Type B pancreatic cell (in vitro differentiated cells): Measurements from ENCODE around the gene TRMT2A. TPM values are rescaled to one million over a fixed set of nuclear protein-coding genes. Genes with fewer than 3 reads are reported as not detected.
A peak's percentile ranks its signal among the peaks of the same experiment; 100 is the strongest.

Experiments
- DNase-seq: peaks from one replicate; pipeline ENCODE4 v3.0.0; 2021; ENCODE audit warnings: mixed read lengths; ENCODE audit not compliant: unreplicated experiment; ENCODE audit errors: extremely low spot score
- H3K27ac Mint-ChIP-seq: 2 replicates; pipeline ENCODE4 v1.8.0; 2021; ENCODE audit warnings: mild to moderate bottlenecking, mixed read lengths
- H3K27me3 Mint-ChIP-seq: 2 replicates; pipeline ENCODE4 v1.8.0; 2021; ENCODE audit warnings: mixed read lengths
- H3K36me3 Mint-ChIP-seq: 2 replicates; pipeline ENCODE4 v1.8.0; 2021; ENCODE audit warnings: mixed read lengths
- H3K4me1 Mint-ChIP-seq: one replicate; pipeline ENCODE4 v1.8.0; 2021; ENCODE audit warnings: mixed read lengths; ENCODE audit not compliant: unreplicated experiment
- H3K4me3 Mint-ChIP-seq: 2 replicates; pipeline ENCODE4 v1.8.0; 2021; ENCODE audit warnings: mild to moderate bottlenecking, mixed read lengths
- H3K9me3 Mint-ChIP-seq: 2 replicates; pipeline ENCODE4 v1.8.0; 2021; ENCODE audit warnings: mixed read lengths
- CTCF ChIP-seq: fragments of 200-600 bp; sonication (generic); conservative IDR thresholded peaks from 2 replicates; pipeline ENCODE4 v1.5.0; 2021; ENCODE audit warnings: antibody characterized with exemption, mild to moderate bottlenecking
- total RNA-seq: library from RNA; stranded (reverse); gene quantifications from 2 replicates; pipeline ENCODE4 v1.2.1, GENCODE V29; 2021; ENCODE audit warnings: low replicate concordance

TRMT2A gene
- total RNA-seq, 1 donor from 2014 or later, result 64.8 TPM

GRCh38 chr22:20135806-20136602, 19.0 kb upstream of the TRMT2A start:
- Mint-ChIP-seq H3K4me1 (peaks cover 9% of the 10 kb centered on the region), H3K36me3 (no peaks in the 10 kb centered on the region), H3K27me3 (no peaks in the 10 kb centered on the region), H3K27ac (no peak overlapping the region), H3K4me3 (no peak overlapping the region), H3K9me3 (no peaks in the 10 kb centered on the region)
- DNase-seq, result no peak
- no peak for TF ChIP-seq CTCF

GRCh38 chr22:20135265-20135664, 18.2 kb upstream of the TRMT2A start:
- H3K4me3 Mint-ChIP-seq, result no peak overlapping the region
- H3K27me3 Mint-ChIP-seq, result no peaks in the 10 kb centered on the region
- H3K4me1 Mint-ChIP-seq, result peaks cover 9% of the 10 kb centered on the region
- no peaks in the 10 kb centered on the region for H3K36me3 Mint-ChIP-seq
- no peaks in the 10 kb centered on the region for H3K9me3 Mint-ChIP-seq
- no peak for TF ChIP-seq CTCF
- no peak overlapping the region for H3K27ac Mint-ChIP-seq
- DNase-seq, result no peak

- TF ChIP-seq CTCF, result no peak
- no peaks in the 10 kb centered on the region for H3K36me3 Mint-ChIP-seq
- H3K4me3 Mint-ChIP-seq, result peak overlapping the region; percentile 81
- no peak overlapping the region for H3K27ac Mint-ChIP-seq
- peaks cover 9% of the 10 kb centered on the region for H3K4me1 Mint-ChIP-seq
- H3K9me3 Mint-ChIP-seq, result no peaks in the 10 kb centered on the region
- H3K27me3 Mint-ChIP-seq, result no peaks in the 10 kb centered on the region
- DNase-seq, result no peak
These were observed 17.0 kb upstream of the TRMT2A start for GRCh38 chr22:20133930-20134549.

- no peak overlapping the region for H3K27ac Mint-ChIP-seq
- H3K9me3 Mint-ChIP-seq, result no peaks in the 10 kb centered on the region
- H3K4me1 Mint-ChIP-seq, result peaks cover 9% of the 10 kb centered on the region
- H3K4me3 Mint-ChIP-seq, result peak overlapping the region; percentile 81
- no peaks in the 10 kb centered on the region for H3K36me3 Mint-ChIP-seq
- DNase-seq, result no peak
- TF ChIP-seq CTCF, result no peak
- no peaks in the 10 kb centered on the region for H3K27me3 Mint-ChIP-seq
These were observed 15.7 kb upstream of the TRMT2A start for GRCh38 chr22:20132686-20133246.

GRCh38 chr22:20131859-20132685, 15.0 kb upstream of the TRMT2A start:
- peaks cover 6% of the 10 kb centered on the region for H3K4me1 Mint-ChIP-seq
- H3K36me3 Mint-ChIP-seq, result no peaks in the 10 kb centered on the region
- H3K4me3 Mint-ChIP-seq, result peak overlapping the region; percentile 81
- no peak for TF ChIP-seq CTCF
- DNase-seq, result no peak
- no peaks in the 10 kb centered on the region for H3K9me3 Mint-ChIP-seq
- H3K27ac Mint-ChIP-seq, result no peak overlapping the region
- H3K27me3 Mint-ChIP-seq, result no peaks in the 10 kb centered on the region
